Cardiac septum (tissue), 1 donor: ENCODE results near the gene PLAGL2. TPM values are rescaled to one million over a fixed set of nuclear protein-coding genes. Genes with fewer than 3 reads are reported as not detected.
"Not testable (repeated sequence)": the region's sequence is repeated elsewhere in the genome, so short reads cannot be mapped to it uniquely, and the experiment has no call there.

Experiments used
- DNase-seq: peaks from one replicate; pipeline ENCODE4 v3.0.0-alpha.2; 2020; ENCODE audit warnings: low spot score
- intact Hi-C: fragments of 100-400 bp; cut with DNase I; formaldehyde crosslinking; loops from one replicate; pipeline ENCODE4 v1.14.0; 2022
- total RNA-seq: library from RNA; stranded (reverse); fragmentation: NEBNext Ultra II Directional; extraction: Animal tissue kit (Norgen Biotek cat#: 25700); gene quantifications from one replicate; pipeline ENCODE4 v1.2.1, GENCODE V29; 2021
- donor health status: DM: no; HTN: no; CAD: no.

Gene PLAGL2
- total RNA-seq, 1 donor from 2014 or later: 8.5 TPM

GRCh38 chr20:32205843-32206759, 1.4 kb downstream of the PLAGL2 start:
- no peak for DNase-seq
- intact Hi-C loops: loop anchor here (5.0 kb wide), 3 partner anchors 71 to 271 kb away; partner anchors contain the start of genes ASXL1 and KIF3B

GRCh38 chr20:32205110-32205842, 2.3 kb downstream of the PLAGL2 start:
- intact Hi-C loops: loop anchor here (5.0 kb wide), 3 partner anchors 72 to 272 kb away; partner anchors contain the start of genes ASXL1 and KIF3B
- no peak for DNase-seq

DNA sequence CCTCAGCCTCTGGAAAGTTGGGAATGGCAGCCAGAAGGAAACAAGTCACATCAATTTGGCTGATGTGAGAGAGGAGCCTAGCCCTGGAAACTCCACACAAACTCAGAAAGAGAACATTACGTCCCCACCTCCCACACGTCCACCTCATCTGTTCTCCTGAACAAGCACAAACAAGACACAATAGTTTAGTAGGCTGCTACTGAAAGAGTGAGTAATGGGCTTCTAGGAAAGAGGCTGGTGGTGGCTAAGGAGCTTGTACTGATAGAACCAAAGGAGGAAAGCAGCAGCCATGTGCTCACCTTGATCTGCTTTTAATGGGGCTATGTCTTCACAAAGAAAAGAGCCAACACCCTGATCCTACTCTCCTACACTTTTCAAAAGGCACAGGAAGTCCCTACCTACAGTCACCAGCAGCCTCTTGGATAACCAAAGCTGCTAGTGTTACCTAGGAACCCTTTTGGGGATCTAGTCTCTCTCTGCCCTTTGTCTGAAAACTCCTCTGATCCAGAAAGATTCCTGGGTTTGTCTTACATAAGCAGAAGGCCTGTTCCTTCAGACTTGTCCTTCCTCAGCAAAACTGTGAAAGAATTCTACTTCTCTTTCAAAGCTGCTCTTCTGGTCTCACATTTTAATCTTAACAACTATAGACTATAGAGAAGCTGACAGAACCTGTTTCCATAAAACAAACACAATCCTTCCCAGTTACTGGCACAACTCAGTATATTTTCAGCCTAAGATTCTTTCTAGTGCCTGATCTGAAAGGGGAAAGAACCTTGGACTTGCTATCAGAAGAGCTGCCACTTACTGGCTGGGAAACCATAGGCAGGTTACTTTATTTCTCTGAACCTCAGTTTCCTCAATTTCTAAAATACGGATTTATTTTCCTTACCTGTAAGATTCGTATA, 3.1 kb downstream of the PLAGL2 start:
- intact Hi-C loops: loop anchor here (5.0 kb wide), 3 partner anchors 73 to 273 kb away; partner anchors contain the start of genes ASXL1 and KIF3B
- no peak for DNase-seq

DNA sequence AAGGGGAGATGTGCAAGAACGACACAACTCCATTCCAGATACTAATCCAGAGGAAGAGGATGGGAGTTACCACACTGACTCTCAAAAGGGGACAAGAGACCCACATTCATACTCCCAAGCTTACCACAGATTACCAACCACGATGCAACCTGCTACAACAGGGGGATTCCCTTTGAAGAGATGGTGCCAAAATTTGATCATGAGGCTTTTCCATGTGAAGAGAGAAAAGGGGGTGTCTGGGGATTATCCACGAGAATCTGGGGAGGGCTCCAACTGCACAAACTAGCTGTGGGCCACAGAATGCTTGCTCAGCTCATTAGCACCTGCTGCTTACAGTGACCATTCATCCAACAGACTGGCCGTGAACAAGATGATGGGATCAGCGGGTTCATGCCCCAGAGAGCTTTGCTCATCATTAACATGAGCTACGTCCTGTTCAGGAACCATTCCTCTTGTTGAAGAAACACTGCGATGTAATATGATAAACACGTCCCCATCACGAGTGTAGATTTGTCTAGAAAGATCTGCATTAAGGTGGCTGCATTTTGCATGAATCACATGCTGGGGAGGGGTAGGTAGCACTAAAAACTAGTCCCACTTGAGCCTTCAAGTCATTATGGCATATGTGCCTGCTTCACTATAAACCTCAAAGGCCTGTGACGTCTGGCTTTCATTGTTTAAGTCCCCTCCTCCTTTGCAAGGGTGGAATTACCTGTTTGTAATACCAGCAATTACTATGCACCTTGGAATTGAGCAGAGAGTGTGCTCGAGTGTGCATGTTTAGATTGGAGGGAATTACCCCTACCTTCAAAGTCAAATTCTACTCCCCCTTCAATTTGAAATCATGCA, 4.0 kb downstream of the PLAGL2 start:
- no peak for DNase-seq
- intact Hi-C loops: no loop called here

GRCh38 chr20:32201977-32202363, 5.6 kb downstream of the PLAGL2 start:
- intact Hi-C loops: no loop called here
- DNase-seq: no peak

DNA sequence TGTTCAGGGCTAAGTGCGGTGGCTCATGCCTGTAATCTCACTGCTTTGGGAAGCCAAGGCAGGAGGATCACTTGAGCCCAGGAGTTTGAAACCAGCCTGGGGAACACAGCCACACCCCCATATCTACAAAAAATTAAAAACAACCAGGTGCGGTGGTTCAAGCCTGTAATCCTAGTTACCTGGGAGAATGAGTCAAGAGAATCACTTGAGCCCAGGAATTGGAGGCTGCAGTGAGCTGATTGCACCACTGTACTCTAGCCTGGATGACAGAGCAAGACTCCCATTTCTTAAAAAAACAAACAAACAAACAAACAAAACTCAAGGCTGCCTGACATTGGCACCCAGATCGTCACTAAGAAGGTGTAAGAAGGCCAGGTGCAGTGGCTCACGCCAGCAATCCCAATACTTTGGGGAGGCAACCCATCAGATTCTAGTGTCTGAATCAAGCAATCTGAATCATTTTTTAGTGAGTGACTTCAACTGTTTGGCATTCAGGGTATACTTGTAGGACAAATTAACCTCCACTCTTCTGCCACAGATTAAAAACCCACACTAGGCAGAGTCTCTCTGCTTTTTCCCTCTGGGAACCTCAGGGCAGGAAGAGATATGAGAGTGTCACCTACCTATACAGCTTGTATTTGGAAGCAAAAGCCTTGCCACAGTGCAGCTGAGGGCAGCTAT, 6.1 kb downstream of the PLAGL2 start:
- intact Hi-C loops: no loop called here
- no peak for DNase-seq

DNA sequence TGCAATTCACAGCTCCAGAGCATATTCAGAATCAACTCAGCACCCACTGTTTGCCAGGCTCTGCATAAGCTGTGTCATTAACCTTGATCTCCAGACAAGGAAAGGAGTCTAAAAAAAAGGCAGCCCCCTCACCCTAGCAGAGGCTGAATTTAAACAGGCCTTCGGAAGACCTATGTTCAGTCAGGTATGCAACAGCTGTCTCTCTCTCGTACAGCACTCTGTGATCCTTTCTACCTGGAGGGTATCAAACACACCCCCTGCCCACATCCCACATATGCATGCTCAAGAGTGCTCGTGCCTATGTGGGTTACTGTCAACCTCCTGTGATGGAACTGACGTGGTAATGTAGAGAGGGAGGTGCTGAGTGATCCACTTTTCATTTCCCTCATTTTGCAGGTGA, 8.5 kb downstream of the PLAGL2 start:
- intact Hi-C loops: no loop called here
- DNase-seq: no peak

- intact Hi-C loops, DNase-seq: not testable (repeated sequence)
These were observed 10.4 kb downstream of the PLAGL2 start for GRCh38 chr20:32197136-32197535.

- DNase-seq, intact Hi-C loops: not testable (repeated sequence)
These were observed 10.9 kb downstream of the PLAGL2 start for GRCh38 chr20:32196613-32197012.

DNA sequence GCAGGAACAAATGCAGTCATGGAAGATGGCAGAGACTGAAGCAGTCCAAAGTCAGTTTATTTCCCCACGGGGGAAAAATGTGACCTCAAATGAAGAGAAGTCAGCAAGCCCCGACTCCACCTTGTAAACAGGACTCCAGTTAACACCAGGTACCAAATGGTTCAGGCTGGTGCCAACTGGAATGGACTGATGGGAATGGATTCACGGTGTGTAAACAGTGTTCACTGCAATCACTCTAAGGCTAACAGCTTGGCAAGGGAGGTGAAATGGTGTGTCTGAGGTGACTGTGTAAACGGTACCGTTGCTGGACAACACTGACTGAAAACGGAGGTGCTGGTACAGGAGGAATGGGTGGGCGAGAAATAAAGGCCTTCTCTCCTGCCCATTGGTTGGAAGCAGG, 12.0 kb downstream of the PLAGL2 start:
- DNase-seq: no peak
- intact Hi-C loops: no loop called here

DNA sequence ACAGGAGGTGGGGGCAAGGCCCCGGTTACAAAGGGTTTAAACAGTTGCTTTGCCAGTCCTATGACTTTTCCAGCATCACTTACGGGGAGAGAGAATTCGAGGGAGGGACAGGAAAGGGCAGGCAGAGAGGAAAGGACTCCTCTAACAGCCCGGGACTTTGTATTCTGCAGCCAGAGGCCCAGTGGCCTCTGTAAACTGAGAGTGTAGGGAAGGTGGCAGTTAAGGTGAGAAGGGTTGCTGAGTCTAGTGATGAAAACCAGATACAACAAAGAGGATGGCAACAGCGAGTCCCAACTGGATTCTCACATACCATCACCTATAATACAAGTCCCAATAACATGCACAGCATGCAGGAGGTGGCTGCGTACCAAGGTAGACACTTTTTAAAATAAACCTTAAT, 13.5 kb downstream of the PLAGL2 start:
- intact Hi-C loops: no loop called here
- DNase-seq: no peak

GRCh38 chr20:32193336-32193735, 14.2 kb downstream of the PLAGL2 start:
- DNase-seq, intact Hi-C loops: not testable (repeated sequence)

- intact Hi-C loops: no loop called here
- DNase-seq: no peak
These were observed 14.8 kb downstream of the PLAGL2 start for GRCh38 chr20:32192698-32193097.

GRCh38 chr20:32191873-32192272, 15.7 kb downstream of the PLAGL2 start:
- DNase-seq: no peak

DNA sequence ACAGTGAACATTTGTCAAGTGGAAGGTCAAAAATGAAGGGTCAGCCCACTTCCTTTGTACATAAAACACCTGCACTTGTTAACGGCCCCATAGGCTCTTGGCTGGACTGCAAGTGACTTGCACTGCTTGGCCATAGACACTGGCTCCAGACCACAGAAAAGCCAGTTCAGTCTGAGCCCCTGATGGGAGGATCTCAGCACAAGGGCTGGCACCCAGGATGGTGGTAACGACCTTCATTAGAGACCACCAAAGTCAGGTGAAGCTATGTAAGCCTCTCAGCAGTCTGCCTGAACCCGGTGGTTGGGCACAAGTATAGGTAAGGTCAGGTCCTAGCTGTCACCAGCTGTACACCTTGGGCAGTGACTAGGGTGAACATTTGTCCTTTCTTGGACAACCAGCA, 16.1 kb downstream of the PLAGL2 start:
- intact Hi-C loops: no loop called here
- no peak for DNase-seq

More at GRCh38 chr20:32191873-32192272, 15.7 kb downstream of the PLAGL2 start:
- intact Hi-C loops: no loop called here

DNA sequence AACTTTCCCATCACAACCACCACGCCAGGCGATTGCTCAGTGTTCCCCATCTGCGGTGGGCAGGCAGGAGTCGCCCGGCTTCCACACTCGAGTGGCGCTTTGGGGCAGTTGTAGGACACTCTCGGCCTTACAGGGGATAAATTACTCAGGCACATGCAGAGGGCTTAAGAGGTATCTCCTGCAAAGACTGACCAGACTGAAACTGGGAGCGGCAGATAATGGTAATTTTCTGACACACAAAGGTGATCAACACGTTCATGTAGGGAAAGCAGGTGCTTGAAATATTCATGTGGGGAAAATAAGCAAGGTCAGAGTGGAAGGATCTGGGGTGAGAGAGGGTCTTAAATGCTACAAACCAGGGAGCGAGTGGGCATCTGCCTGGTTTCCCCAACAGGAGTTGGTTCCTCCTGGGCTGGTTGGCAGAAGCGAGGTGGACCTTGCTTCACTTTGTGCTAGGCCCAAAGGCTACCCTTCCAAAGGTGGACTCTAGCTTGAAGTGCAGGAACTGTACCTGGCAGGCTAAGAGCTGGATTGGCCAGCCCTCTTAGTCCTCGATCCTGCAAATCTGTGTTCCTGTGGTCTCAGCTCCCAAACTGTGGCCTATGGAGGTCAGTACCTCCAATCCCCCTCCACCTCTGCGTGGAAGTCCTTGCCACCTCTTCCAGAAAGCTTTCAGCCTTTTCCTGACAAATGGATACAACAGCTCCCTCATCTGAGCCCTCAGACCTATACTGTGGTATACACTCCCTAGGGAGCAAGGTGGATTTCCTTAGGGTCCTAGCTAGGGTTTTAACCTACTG, 16.7 kb downstream of the PLAGL2 start:
- no peak for DNase-seq
- intact Hi-C loops: no loop called here
